HG02678 (cell line): ENCODE data around the gene PPM1E.

Source experiments
- ATAC-seq: cut with Tn5 transposase; IDR thresholded peaks from one replicate; pipeline ENCODE4 v1.9.1; 2021; ENCODE audit warnings: mild to moderate bottlenecking, moderate library complexity; ENCODE audit not compliant: unreplicated experiment

Gene PPM1E

GRCh38 chr17:59030811-59031210 lies 275.2 kb downstream of the PPM1E start:
- ATAC-seq: no peak
